ENCODE results near the gene ADPRH.

ADPRH gene

DNA sequence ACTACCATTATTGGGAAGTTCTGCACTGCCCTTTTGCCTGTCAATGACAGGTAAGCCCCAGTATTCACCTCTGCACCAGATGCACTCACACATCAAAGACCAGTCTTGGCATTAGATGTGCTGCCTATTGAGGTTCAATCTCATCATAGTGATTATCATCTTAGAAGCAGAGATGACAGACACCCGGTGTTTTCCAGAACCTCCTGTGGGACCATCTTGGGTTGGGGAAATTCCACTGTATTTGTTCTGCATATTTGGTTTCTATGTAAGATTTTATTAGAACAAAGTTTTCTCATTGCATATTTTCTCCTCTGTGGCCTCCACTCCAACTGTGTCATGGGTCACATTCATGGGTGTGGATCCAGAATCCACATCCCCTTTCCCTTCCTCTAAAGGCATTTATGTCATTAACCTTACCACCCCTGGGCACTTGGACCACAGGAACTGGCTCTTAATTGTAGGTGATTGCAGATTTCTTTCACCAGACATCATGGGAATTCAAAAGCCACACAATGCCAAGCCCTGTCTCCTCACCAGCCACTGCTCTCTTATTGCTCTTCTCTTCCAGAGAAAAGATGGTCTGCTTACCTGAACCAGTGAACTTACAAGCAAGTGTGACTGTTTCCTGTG, 49.6 kb downstream of the ADPRH start:
- DNase-seq (ENCODE audit: low read depth, low spot score): peak; percentile 65

DNA sequence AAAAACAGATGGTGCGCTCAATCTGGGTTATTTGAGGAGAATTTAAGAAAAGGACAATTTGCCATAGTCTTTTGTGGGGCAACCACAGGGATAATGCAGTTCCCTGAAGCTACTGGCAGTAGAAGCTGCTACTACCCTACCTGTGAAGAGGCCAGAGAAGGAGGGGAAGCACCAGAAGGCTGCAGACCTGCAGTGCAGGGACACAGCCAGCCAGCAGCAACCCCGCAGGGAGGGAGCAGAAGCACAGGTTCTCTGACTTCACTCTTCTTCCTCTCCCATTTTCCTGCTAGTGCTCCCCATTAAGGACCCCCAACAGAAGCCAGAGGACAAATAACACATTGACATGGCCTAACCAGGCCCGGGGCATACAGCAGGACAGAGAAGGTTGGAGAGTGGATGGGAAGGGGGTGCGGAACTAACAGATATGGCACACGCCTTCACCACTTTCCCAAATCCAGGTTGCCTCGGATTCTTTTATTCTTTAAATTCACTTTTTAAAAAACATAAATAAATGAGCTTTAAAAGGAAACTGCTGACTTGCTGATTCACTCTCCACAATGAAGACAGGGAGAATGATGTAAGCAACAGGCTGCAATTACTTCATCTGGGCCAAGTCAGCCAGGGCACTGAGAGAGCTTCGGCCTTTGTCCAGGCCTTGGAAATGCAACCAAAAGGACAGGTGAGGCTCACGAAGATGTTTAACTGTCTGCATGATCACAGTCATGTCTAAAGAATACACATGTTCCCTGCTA, 51.0 kb downstream of the ADPRH start:
- DNase-seq (ENCODE audit: low read depth, low spot score): peak; percentile 63

DNA sequence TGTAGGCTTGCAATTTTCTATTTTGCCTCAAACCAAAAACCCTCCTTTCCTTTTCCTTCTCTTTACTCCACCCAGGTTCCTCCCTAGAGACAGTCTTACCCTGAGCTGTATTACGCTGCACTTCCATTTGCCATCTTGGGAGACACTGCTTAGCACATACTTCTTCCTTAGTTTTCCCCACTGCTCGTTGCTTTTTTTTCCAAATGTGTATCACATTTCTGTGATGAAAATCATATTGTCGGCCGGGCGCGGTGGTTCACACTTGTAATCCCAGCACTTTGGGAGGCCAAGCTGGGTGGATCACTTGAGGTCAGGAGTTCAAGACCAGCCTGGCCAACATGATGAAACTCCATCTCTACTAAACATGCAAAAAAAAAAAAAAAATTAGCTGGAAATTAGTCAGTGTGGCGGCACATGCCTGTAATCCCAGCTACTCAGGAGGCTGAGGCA, 51.6 kb downstream of the ADPRH start:
- DNase-seq (ENCODE audit: low read depth, low spot score): no peak

- peak; percentile 28 for DNase-seq (ENCODE audit: low read depth, low spot score)
Measured at GRCh38 chr3:119631516-119631915, 52.2 kb downstream of the ADPRH start.

- DNase-seq (ENCODE audit: low read depth, low spot score): no peak
Measured at GRCh38 chr3:119632216-119632615, 52.9 kb downstream of the ADPRH start.

DNA sequence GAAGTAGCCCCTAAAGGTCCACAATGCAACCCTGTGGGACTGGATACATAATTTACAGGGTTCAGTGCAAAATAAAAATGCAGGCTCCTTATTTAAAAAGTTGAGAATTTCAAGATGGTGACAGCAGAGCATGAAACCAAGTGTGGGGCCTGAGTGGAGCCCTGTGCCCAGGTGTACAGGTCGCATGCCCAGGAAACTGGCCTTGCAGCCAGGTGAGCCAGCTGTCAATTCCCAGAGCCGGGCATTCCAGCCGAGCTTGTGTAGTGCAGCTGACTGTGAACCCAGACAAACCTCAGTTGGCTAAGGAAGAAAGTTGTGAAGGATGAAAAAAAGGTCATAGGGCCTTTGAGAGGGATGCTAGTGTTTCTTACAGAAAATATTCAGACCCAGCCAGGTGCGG, 53.5 kb downstream of the ADPRH start:
- DNase-seq (ENCODE audit: low read depth, low spot score): no peak

- DNase-seq (ENCODE audit: low read depth, low spot score): no peak
Measured at GRCh38 chr3:119635719-119636118, 56.4 kb downstream of the ADPRH start.

DNA sequence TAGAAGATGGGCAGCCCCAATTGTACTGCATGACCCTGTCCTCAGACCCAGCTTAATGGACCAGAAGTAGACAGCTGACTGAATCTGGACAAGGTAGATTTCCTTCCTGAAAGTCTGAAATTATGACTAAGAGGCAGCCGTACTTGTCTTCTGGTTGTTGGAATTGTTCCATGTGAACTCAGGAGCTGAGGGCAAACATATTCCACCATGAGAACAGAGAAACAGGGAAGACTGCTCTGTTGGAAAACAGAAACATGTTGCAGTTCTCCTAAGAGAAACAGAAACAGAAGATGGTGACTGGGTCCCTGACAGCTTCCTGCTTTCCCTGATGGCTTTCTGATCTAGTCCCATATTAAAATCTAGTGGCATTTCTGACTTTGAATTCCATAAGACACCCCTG, 57.0 kb downstream of the ADPRH start:
- no peak for DNase-seq (ENCODE audit: low read depth, low spot score)

GRCh38 chr3:119636891-119637611, 57.8 kb downstream of the ADPRH start:
- DNase-seq (ENCODE audit: low read depth, low spot score): no peak

- peak; percentile 81 for DNase-seq (ENCODE audit: low read depth, low spot score)
Measured at GRCh38 chr3:119637679-119638477, 58.6 kb downstream of the ADPRH start.

All from astrocyte of the hippocampus (primary cell).